Adrenal gland (tissue), 5 donors: ENCODE results near the gene TNIP2.

ENCODE experiments used
- CTCF ChIP-seq, 6 experiments: fragments of 450-650 bp in 4 of 6; fragments of 200-600 bp in 2 of 6; sonication (generic) in 1 of 6; IDR thresholded peaks; 1 replicate in 5 of 6; 2 replicates in 1 of 6; pipeline versions ENCODE4 v1.5.1 to v1.8.0; 2016 to 2021; ENCODE audit warnings: antibody characterized with exemption in 6 of 6, mild to moderate bottlenecking in 2 of 6, moderate library complexity in 1 of 6
- POLR2A ChIP-seq, 2 donors: fragments of 450-650 bp; IDR thresholded peaks; one replicate each; pipeline ENCODE4 v1.6.1; 2017; ENCODE audit warnings: antibody characterized with exemption in 2 of 2, mild to moderate bottlenecking in 2 of 2, moderate library complexity in 1 of 2
- donor health status: DM: no; HTN: no; CAD: no.

GRCh38 chr4:2791518-2792395, 35.6 kb upstream of the TNIP2 start:
- TF ChIP-seq CTCF (IDR thresholded peaks at IDR 0.05) (no peak), POLR2A (IDR thresholded peaks at IDR 0.05) (no peak)
